Ascending aorta (tissue), 2 donors: ENCODE results near the gene PDE9A. TPM values are rescaled to one million over a fixed set of nuclear protein-coding genes. Genes with fewer than 3 reads are reported as not detected.

ENCODE experiments used
- DNase-seq, 2 donors: peaks; one replicate each; pipeline ENCODE4 v3.0.0-alpha.2; 2019; ENCODE audit warnings: low spot score in 2 of 2
- H3K27ac ChIP-seq, 2 donors: fragments of 200-600 bp; sonication (generic); one replicate each; pipeline ENCODE4 v1.5.1; 2016 to 2017; ENCODE audit warnings: mild to moderate bottlenecking in 1 of 2
- H3K27me3 ChIP-seq: fragments of 200-600 bp; sonication (generic); one replicate; pipeline ENCODE4 v1.5.1; 2017
- H3K36me3 ChIP-seq, 2 donors: fragments of 200-600 bp; sonication (generic); one replicate each; pipeline ENCODE4 v1.5.1; 2016
- H3K4me1 ChIP-seq, 2 donors: fragments of 200-600 bp; sonication (generic); one replicate each; pipeline ENCODE4 v1.5.1; 2016 to 2017; ENCODE audit warnings: mild to moderate bottlenecking in 1 of 2
- H3K4me3 ChIP-seq, 2 donors: fragments of 200-600 bp; sonication (generic); one replicate each; pipeline ENCODE4 v1.5.1; 2016 to 2017; ENCODE audit warnings: mild to moderate bottlenecking in 1 of 2
- H3K9me3 ChIP-seq, 2 donors: fragments of 200-600 bp; sonication (generic); one replicate each; pipeline ENCODE4 v1.5.1; 2016
- CTCF ChIP-seq, 3 experiments: fragments of 200-600 bp in 2 of 3; fragments of 450-650 bp in 1 of 3; sonication (generic) in 2 of 3; IDR thresholded peaks; one replicate each; pipeline ENCODE4 v1.5.1; 2016 to 2019; ENCODE audit warnings: antibody characterized with exemption in 3 of 3, mild to moderate bottlenecking in 1 of 3, moderate library complexity in 1 of 3
- intact Hi-C: fragments of 100-400 bp; cut with DNase I; formaldehyde crosslinking; loops from one replicate; pipeline ENCODE4 v1.15.1; 2023
- total RNA-seq: library from RNA; depleted of rRNA; stranded (reverse); fragments of >200 nt; gene quantifications from one replicate; pipeline ENCODE4 v1.1.0, GENCODE V29; 2016

The PDE9A gene
- total RNA-seq, 1 donor from 2014 or later = 2.2 TPM

GRCh38 chr21:42629933-42630589 lies 23.4 kb upstream of the PDE9A start:
- Histone ChIP-seq H3K36me3 (no peaks in the 10 kb centered on the region), H3K9me3 (no peaks in the 10 kb centered on the region), H3K27me3 (no peaks in the 10 kb centered on the region), H3K27ac (no peak overlapping the region), H3K4me3 (no peak overlapping the region), H3K4me1 (no peaks in the 10 kb centered on the region)
- intact Hi-C loops = no loop called here
- no peak for DNase-seq
- TF ChIP-seq CTCF (IDR thresholded peaks at IDR 0.05) = no peak

- H3K4me3 ChIP-seq = no peak overlapping the region
- intact Hi-C loops = no loop called here
- TF ChIP-seq CTCF (IDR thresholded peaks at IDR 0.05) = no peak
- H3K9me3 ChIP-seq = no peaks in the 10 kb centered on the region
- no peak overlapping the region for H3K27ac ChIP-seq
- no peaks in the 10 kb centered on the region for H3K4me1 ChIP-seq
- H3K36me3 ChIP-seq = no peaks in the 10 kb centered on the region
- no peaks in the 10 kb centered on the region for H3K27me3 ChIP-seq
- no peak for DNase-seq
Measured at GRCh38 chr21:42630626-42631025, 22.8 kb upstream of the PDE9A start.

GRCh38 chr21:42631142-42631541 lies 22.3 kb upstream of the PDE9A start:
- DNase-seq = no peak
- no peaks in the 10 kb centered on the region for H3K4me1 ChIP-seq
- intact Hi-C loops = no loop called here
- H3K27ac ChIP-seq = no peak overlapping the region
- H3K4me3 ChIP-seq = no peak overlapping the region
- H3K9me3 ChIP-seq = no peaks in the 10 kb centered on the region
- no peaks in the 10 kb centered on the region for H3K27me3 ChIP-seq
- H3K36me3 ChIP-seq = no peaks in the 10 kb centered on the region
- TF ChIP-seq CTCF (IDR thresholded peaks at IDR 0.05) = no peak

DNA sequence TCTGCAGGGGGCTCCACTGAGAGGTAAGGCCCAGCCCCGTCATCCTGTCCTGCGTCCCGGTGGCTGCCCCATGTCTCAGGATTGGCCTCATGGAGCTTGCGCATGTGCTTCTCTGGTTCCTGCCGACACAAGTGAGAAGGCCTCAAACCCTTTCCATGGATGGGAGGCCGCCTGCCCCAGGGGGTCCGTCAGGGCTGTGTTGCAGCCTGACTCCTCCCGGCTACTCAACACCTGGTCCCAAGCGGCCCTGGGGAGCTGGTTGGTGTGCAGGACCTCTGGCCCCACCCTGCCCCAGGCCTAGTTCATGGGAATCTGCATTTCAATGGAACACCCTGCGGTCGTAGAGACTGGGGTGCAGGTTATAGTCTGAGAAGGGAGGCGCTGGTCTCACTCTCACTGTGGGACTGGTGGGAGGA lies 21.1 kb upstream of the PDE9A start:
- Histone ChIP-seq H3K36me3 (no peaks in the 10 kb centered on the region), H3K27me3 (no peaks in the 10 kb centered on the region), H3K9me3 (no peaks in the 10 kb centered on the region), H3K27ac (no peak overlapping the region), H3K4me3 (no peak overlapping the region), H3K4me1 (no peaks in the 10 kb centered on the region)
- TF ChIP-seq CTCF (IDR thresholded peaks at IDR 0.05) = no peak
- DNase-seq = no peak
- intact Hi-C loops = no loop called here

DNA sequence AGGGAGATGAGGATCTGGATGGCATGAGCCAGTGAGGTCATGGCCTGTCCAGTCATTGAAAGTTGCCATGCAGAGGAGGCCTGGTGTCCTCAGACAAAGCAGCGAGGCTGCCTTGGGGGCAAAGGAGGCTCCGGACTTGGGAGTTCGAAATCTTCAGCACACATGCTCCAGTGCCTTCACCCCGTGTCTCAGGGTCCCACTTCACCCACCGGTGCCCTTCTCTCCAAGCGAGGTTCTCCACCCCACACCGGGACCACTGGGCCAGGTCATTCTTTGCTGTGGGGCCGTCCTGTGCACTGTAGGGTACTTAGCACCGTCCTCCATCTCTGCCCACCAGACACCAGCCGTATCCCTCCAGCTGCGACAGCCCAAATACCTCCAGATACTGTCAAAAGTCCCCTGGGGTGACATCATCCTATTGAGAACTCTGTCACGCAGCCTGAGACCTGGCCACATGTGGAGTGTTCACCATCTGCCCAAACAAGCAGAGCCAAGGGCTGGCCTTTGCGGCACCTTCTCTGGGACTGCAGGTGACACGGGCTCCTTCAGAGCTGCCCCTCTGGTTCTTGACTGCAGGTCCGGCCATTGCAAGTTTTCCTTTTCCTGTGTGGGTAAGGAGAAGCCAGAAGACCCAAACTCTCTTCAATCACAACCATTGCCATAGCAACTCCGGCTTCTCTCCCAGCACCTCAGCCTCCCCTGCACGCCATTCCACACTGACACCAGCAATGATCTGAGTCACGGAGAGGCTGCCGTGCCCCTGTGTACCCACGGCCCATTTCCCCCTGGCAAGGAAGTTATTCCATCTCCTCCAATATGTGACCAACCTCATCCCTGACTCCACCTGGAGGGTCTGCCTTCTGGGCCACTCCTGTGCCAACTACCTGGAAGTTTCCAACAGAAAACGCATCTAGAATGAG lies 20.4 kb upstream of the PDE9A start:
- no peak for DNase-seq
- Histone ChIP-seq H3K4me1 (no peaks in the 10 kb centered on the region), H3K9me3 (no peaks in the 10 kb centered on the region), H3K27ac (no peak overlapping the region), H3K27me3 (no peaks in the 10 kb centered on the region), H3K36me3 (no peaks in the 10 kb centered on the region), H3K4me3 (no peak overlapping the region)
- intact Hi-C loops = no loop called here
- TF ChIP-seq CTCF (IDR thresholded peaks at IDR 0.05) = no peak
